ENCODE measurements around the gene PEDS1. TPM values are rescaled to one million over a fixed set of nuclear protein-coding genes. Genes with fewer than 3 reads are reported as not detected.

PEDS1 gene
- total and polyA plus RNA-seq, 2 of the 13 experiments (the other 11 are each of a cell fraction or from before 2014, with no cell fraction given), result 30.5 to 93.9 TPM

DNA sequence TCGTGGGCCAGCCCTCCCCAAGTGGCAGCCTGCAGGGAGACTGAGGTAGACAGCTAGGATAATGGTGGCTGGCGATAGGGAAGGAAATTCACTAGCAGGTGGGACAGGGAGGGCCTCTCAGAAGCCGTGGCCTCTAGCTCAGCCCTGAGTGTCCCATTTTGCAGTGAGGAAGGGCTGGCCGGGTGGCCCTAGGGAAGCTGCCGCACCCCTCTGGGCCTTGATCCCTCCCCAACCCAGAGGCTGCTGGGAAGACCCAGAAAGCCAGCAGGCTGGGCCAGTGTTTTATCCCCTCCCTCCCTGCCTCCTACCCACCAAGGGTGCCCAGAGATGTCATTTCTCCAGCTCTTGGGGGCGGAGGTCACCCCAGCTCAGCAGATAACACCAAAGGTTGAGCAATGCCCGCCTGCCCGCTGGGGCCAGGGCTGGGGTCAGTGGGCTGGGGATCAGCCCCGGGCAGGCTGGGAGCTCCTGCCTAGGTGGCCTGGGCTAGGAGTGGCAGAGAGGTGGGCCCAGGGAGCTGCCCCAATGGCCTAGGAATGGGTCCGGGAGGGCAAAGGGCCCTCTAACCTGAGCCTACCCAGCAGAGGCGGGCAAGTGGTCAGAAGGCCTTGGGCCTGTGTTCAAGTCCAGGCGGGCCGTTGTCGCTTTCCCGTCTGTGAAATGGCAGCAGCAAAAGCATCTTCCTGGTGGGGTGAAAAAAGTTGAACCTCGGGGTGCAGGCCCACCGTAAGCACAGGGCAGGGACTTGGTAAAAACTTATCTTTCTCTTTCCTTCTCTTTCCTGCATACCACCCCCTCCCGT, 35.6 kb upstream of the PEDS1 start (continued):
- TF ChIP-seq, protein P1, sequence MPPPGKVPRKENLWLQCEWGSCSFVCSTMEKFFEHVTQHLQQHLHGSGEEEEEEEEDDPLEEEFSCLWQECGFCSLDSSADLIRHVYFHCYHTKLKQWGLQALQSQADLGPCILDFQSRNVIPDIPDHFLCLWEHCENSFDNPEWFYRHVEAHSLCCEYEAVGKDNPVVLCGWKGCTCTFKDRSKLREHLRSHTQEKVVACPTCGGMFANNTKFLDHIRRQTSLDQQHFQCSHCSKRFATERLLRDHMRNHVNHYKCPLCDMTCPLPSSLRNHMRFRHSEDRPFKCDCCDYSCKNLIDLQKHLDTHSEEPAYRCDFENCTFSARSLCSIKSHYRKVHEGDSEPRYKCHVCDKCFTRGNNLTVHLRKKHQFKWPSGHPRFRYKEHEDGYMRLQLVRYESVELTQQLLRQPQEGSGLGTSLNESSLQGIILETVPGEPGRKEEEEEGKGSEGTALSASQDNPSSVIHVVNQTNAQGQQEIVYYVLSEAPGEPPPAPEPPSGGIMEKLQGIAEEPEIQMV (CRISPR knock-in tag; IDR thresholded peaks at IDR 0.05; ENCODE audit: low read depth), result peak; percentile 70; the same call in 1 of the 2 replicates
- TF ChIP-seq ZNF260 (CRISPR knock-in tag; IDR thresholded peaks at IDR 0.05; ENCODE audit: borderline replicate concordance, low read depth), result peak; percentile 47; the same call in 1 of the 2 replicates
- TF ChIP-seq TBL1XR1 (IDR thresholded peaks at IDR 0.05; ENCODE audit: borderline replicate concordance, low read length, partially characterized antibody), result peak; percentile 79
- no peak for TF ChIP-seq EEA1 (CRISPR knock-in tag; IDR thresholded peaks at IDR 0.05; ENCODE audit: borderline replicate concordance)
- TF ChIP-seq ZNF234 (CRISPR knock-in tag; conservative IDR thresholded peaks at IDR 0.05), result peak; percentile 84
- TF ChIP-seq, protein P2, sequence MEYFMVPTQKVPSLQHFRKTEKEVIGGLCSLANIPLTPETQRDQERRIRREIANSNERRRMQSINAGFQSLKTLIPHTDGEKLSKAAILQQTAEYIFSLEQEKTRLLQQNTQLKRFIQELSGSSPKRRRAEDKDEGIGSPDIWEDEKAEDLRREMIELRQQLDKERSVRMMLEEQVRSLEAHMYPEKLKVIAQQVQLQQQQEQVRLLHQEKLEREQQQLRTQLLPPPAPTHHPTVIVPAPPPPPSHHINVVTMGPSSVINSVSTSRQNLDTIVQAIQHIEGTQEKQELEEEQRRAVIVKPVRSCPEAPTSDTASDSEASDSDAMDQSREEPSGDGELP (IDR thresholded peaks at IDR 0.05; ENCODE audit: borderline replicate concordance, low read depth), result peak; percentile 88; the same call in 1 of the 2 replicates
- TF ChIP-seq, protein P3, sequence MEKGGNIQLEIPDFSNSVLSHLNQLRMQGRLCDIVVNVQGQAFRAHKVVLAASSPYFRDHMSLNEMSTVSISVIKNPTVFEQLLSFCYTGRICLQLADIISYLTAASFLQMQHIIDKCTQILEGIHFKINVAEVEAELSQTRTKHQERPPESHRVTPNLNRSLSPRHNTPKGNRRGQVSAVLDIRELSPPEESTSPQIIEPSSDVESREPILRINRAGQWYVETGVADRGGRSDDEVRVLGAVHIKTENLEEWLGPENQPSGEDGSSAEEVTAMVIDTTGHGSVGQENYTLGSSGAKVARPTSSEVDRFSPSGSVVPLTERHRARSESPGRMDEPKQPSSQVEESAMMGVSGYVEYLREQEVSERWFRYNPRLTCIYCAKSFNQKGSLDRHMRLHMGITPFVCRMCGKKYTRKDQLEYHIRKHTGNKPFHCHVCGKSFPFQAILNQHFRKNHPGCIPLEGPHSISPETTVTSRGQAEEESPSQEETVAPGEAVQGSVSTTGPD (CRISPR knock-in tag; IDR thresholded peaks at IDR 0.05), result peak; percentile 77; the same call in 1 of the 2 replicates
- TF ChIP-seq, protein P4, sequence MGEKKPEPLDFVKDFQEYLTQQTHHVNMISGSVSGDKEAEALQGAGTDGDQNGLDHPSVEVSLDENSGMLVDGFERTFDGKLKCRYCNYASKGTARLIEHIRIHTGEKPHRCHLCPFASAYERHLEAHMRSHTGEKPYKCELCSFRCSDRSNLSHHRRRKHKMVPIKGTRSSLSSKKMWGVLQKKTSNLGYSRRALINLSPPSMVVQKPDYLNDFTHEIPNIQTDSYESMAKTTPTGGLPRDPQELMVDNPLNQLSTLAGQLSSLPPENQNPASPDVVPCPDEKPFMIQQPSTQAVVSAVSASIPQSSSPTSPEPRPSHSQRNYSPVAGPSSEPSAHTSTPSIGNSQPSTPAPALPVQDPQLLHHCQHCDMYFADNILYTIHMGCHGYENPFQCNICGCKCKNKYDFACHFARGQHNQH (CRISPR knock-in tag; IDR thresholded peaks at IDR 0.05), result peak; percentile 92
- TF ChIP-seq, protein P5, sequence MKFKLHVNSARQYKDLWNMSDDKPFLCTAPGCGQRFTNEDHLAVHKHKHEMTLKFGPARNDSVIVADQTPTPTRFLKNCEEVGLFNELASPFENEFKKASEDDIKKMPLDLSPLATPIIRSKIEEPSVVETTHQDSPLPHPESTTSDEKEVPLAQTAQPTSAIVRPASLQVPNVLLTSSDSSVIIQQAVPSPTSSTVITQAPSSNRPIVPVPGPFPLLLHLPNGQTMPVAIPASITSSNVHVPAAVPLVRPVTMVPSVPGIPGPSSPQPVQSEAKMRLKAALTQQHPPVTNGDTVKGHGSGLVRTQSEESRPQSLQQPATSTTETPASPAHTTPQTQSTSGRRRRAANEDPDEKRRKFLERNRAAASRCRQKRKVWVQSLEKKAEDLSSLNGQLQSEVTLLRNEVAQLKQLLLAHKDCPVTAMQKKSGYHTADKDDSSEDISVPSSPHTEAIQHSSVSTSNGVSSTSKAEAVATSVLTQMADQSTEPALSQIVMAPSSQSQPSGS (CRISPR knock-in tag; IDR thresholded peaks at IDR 0.05), result peak; percentile 96
- peak; percentile 88 for TF ChIP-seq KAT8 (CRISPR knock-in tag; IDR thresholded peaks at IDR 0.05)
- TF ChIP-seq, protein P6, sequence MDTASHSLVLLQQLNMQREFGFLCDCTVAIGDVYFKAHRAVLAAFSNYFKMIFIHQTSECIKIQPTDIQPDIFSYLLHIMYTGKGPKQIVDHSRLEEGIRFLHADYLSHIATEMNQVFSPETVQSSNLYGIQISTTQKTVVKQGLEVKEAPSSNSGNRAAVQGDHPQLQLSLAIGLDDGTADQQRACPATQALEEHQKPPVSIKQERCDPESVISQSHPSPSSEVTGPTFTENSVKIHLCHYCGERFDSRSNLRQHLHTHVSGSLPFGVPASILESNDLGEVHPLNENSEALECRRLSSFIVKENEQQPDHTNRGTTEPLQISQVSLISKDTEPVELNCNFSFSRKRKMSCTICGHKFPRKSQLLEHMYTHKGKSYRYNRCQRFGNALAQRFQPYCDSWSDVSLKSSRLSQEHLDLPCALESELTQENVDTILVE (CRISPR knock-in tag; IDR thresholded peaks at IDR 0.05), result peak; percentile 99
- TF ChIP-seq CBFB (CRISPR knock-in tag; IDR thresholded peaks at IDR 0.05), result peak; percentile 87; the same call in 1 of the 2 replicates
- no peak for TF ChIP-seq ZNF484 (CRISPR knock-in tag; IDR thresholded peaks at IDR 0.05; ENCODE audit: borderline replicate concordance, low read depth)
- TF ChIP-seq, protein P7, sequence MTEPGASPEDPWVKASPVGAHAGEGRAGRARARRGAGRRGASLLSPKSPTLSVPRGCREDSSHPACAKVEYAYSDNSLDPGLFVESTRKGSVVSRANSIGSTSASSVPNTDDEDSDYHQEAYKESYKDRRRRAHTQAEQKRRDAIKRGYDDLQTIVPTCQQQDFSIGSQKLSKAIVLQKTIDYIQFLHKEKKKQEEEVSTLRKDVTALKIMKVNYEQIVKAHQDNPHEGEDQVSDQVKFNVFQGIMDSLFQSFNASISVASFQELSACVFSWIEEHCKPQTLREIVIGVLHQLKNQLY (CRISPR knock-in tag; IDR thresholded peaks at IDR 0.05), result peak; percentile 93
- no peak for TF ChIP-seq ZNF24 (IDR thresholded peaks at IDR 0.05)
- peak; percentile 96; the same call in 1 of the 2 replicates for TF ChIP-seq ZNF556 (CRISPR knock-in tag; IDR thresholded peaks at IDR 0.05; ENCODE audit: borderline replicate concordance)
- TF ChIP-seq ZNF232 (CRISPR knock-in tag; IDR thresholded peaks at IDR 0.05; ENCODE audit: borderline replicate concordance), result peak; percentile 78; the same call in 1 of the 2 replicates

All from HepG2 (cell line).